Natural killer cell (primary cell): ENCODE results near the gene ASH1L. TPM values are rescaled to one million over a fixed set of nuclear protein-coding genes. Genes with fewer than 3 reads are reported as not detected.
"Not testable (repeated sequence)": the region's sequence is repeated elsewhere in the genome, so short reads cannot be mapped to it uniquely, and the experiment has no call there.

ENCODE experiments used
- ATAC-seq, 3 donors: fragments of 150-1000 bp in 2 of 3; fragments of 200-7000 bp in 1 of 3; cut with Tn5 transposase; 1 replicate in 1 of 3; 2 replicates in 2 of 3; pipeline ENCODE4 v1.10.0; 2021; ENCODE audit warnings: mild to moderate bottlenecking in 2 of 3, moderate library complexity in 2 of 3
- DNase-seq, 2 donors: peaks; one replicate each; pipeline versions ENCODE4 v3.0.0 to v3.0.0-alpha.2; 2013 to 2021; ENCODE audit warnings: mixed read lengths in 1 of 2
- H3K27ac ChIP-seq: one replicate; pipeline ENCODE4 v1.5.1; 2013; ENCODE audit warnings: mild to moderate bottlenecking, low read length
- H3K27me3 ChIP-seq: one replicate; pipeline ENCODE4 v1.6.1; 2013; ENCODE audit warnings: low read length; ENCODE audit not compliant: control insufficient read depth, insufficient read depth
- H3K36me3 ChIP-seq: one replicate; pipeline ENCODE4 v1.6.1; 2013; ENCODE audit warnings: low read length; ENCODE audit not compliant: control insufficient read depth, insufficient read depth
- H3K4me1 ChIP-seq: one replicate; pipeline ENCODE4 v1.6.1; 2013; ENCODE audit warnings: low read length; ENCODE audit not compliant: control insufficient read depth, insufficient read depth
- H3K4me3 ChIP-seq: one replicate; pipeline ENCODE4 v1.5.1; 2013; ENCODE audit warnings: low read length
- H3K9me3 ChIP-seq: one replicate; pipeline ENCODE4 v1.6.1; 2013; ENCODE audit warnings: low read length; ENCODE audit not compliant: control insufficient read depth, insufficient read depth
- H3K27ac Mint-ChIP-seq, 2 donors: one replicate each; pipeline ENCODE4 v1.8.0; 2022; ENCODE audit warnings: mild to moderate bottlenecking in 2 of 2, mixed read lengths in 2 of 2, moderate library complexity in 1 of 2
- H3K27me3 Mint-ChIP-seq, 2 donors: one replicate each; pipeline ENCODE4 v1.8.0; 2022; ENCODE audit warnings: low read depth in 2 of 2, mixed read lengths in 2 of 2
- H3K36me3 Mint-ChIP-seq: one replicate; pipeline ENCODE4 v1.8.0; 2022; ENCODE audit warnings: mixed read lengths
- H3K4me1 Mint-ChIP-seq, 2 donors: one replicate each; pipeline ENCODE4 v1.8.0; 2022; ENCODE audit warnings: mixed read lengths in 2 of 2
- H3K4me3 Mint-ChIP-seq: one replicate; pipeline ENCODE4 v1.8.0; 2022; ENCODE audit warnings: mild to moderate bottlenecking, moderate library complexity, mixed read lengths
- H3K9me3 Mint-ChIP-seq, 2 donors: one replicate each; pipeline ENCODE4 v1.8.0; 2022; ENCODE audit warnings: mixed read lengths in 2 of 2
- CTCF ChIP-seq: fragments of 200-600 bp; IDR thresholded peaks from one replicate; pipeline ENCODE4 v1.8.0; 2022; ENCODE audit warnings: antibody characterized with exemption
- WGBS: methylation state at CpG from one replicate; pipeline ENCODE4 v1.1.7; 2013; ENCODE audit warnings: missing lambda C conversion rate; ENCODE audit not compliant: insufficient coverage; 5-methylcytosine and 5-hydroxymethylcytosine counted together
- intact Hi-C: fragments of 100-400 bp; cut with micrococcal nuclease; formaldehyde crosslinking; loops from one replicate; pipeline ENCODE4 v1.14.2; 2022
- total RNA-seq, 4 donors: library from RNA; stranded (reverse); fragments of 120-200 nt in 1 of 4; gene quantifications; one replicate each; pipeline versions ENCODE4 v1.2.3 to v1.2.4, GENCODE V29; 2013 to 2022

ASH1L gene
- total RNA-seq, 3 donors from 2014 or later (not counting 1 experiment from before 2014, with no cell fraction given) = 82.2 to 99.5 (median 91.9) TPM

- H3K27me3 Mint-ChIP-seq = no peaks in the 10 kb centered on the region
- no peaks in the 10 kb centered on the region for H3K4me1 ChIP-seq
- H3K36me3 ChIP-seq = peaks cover 5% of the 10 kb centered on the region
- peaks cover 6 to 8% of the 10 kb centered on the region in 2 donors for H3K4me1 Mint-ChIP-seq
- no peak for ATAC-seq
- H3K27ac ChIP-seq = no peak overlapping the region
- WGBS = 100% methylated on average over 3 of the region's 3 CpGs
- H3K4me3 ChIP-seq = no peak overlapping the region
- no peaks in the 10 kb centered on the region for H3K9me3 ChIP-seq
- no peaks in the 10 kb centered on the region for H3K9me3 Mint-ChIP-seq
- no peak overlapping the region for H3K4me3 Mint-ChIP-seq
- intact Hi-C loops = no loop called here
- H3K27ac Mint-ChIP-seq = no peak overlapping the region
- no peak for TF ChIP-seq CTCF
- no peaks in the 10 kb centered on the region for H3K27me3 ChIP-seq
- H3K36me3 Mint-ChIP-seq = no peaks in the 10 kb centered on the region
- DNase-seq = no peak
These were observed 11.5 kb upstream of the ASH1L start for GRCh38 chr1:155574077-155574476.

GRCh38 chr1:155570593-155570990 is 8.0 kb upstream of the ASH1L start:
- TF ChIP-seq CTCF = no peak
- Histone ChIP-seq H3K36me3 (peaks cover 5% of the 10 kb centered on the region), H3K9me3 (no peaks in the 10 kb centered on the region), H3K4me1 (no peaks in the 10 kb centered on the region), H3K27me3 (no peaks in the 10 kb centered on the region), H3K27ac (no peak overlapping the region), H3K4me3 (no peak overlapping the region)
- intact Hi-C loops = no loop called here
- Mint-ChIP-seq H3K4me1 (peaks cover 6 to 8% of the 10 kb centered on the region in 2 donors), H3K9me3 (no peaks in the 10 kb centered on the region), H3K27me3 (no peaks in the 10 kb centered on the region), H3K36me3 (no peaks in the 10 kb centered on the region), H3K27ac (no peak overlapping the region), H3K4me3 (no peak overlapping the region)
- 67% methylated on average over 1 of the region's 4 CpGs for WGBS
- DNase-seq (no peak), ATAC-seq (no peak)

GRCh38 chr1:155569988-155570592 is 7.5 kb upstream of the ASH1L start:
- Histone ChIP-seq H3K36me3 (peaks cover 5% of the 10 kb centered on the region), H3K27me3 (no peaks in the 10 kb centered on the region), H3K27ac (no peak overlapping the region), H3K9me3 (no peaks in the 10 kb centered on the region), H3K4me3 (no peak overlapping the region), H3K4me1 (peaks cover under 1% of the 10 kb centered on the region)
- no peak overlapping the region for H3K4me3 Mint-ChIP-seq
- H3K9me3 Mint-ChIP-seq = no peaks in the 10 kb centered on the region
- H3K27me3 Mint-ChIP-seq = no peaks in the 10 kb centered on the region
- no peaks in the 10 kb centered on the region for H3K36me3 Mint-ChIP-seq
- 96% methylated on average over 5 of the region's 6 CpGs for WGBS
- intact Hi-C loops = no loop called here
- peak in 1 of 3 donors; percentile 83 for ATAC-seq
- TF ChIP-seq CTCF = no peak
- H3K4me1 Mint-ChIP-seq = peaks cover 6 to 8% of the 10 kb centered on the region in 2 donors
- DNase-seq = no peak
- H3K27ac Mint-ChIP-seq = no peak overlapping the region

- H3K4me1 Mint-ChIP-seq = peaks cover 31 to 43% of the 10 kb centered on the region in 2 donors
- peak overlapping the region; percentile 99 for H3K4me3 Mint-ChIP-seq
- H3K27ac Mint-ChIP-seq = peak overlapping the region; percentile 96 to 99
- WGBS = 0% methylated on average over 18 of the region's 19 CpGs
- peaks cover 23% of the 10 kb centered on the region for H3K4me1 ChIP-seq
- DNase-seq, H3K36me3 ChIP-seq, H3K9me3 ChIP-seq, H3K27me3 Mint-ChIP-seq, H3K9me3 Mint-ChIP-seq, H3K27me3 ChIP-seq, H3K36me3 Mint-ChIP-seq: not testable (repeated sequence)
- peak overlapping the region; percentile 99 for H3K27ac ChIP-seq
- ATAC-seq = peak; percentile 6 to 20 (median 9)
- peak overlapping the region; percentile 75 for H3K4me3 ChIP-seq
- intact Hi-C loops = loop anchor here (5.0 kb wide), 2 partner anchors 241 to 1006 kb away; partner anchors contain the start of genes RUSC1 and UBE2Q1
These were observed 897 bp upstream of the ASH1L start for GRCh38 chr1:155563377-155564022.

GRCh38 chr1:155561779-155562580 is 623 bp downstream of the ASH1L start:
- H3K36me3 ChIP-seq, H3K9me3 ChIP-seq, H3K36me3 Mint-ChIP-seq, H3K27me3 Mint-ChIP-seq, H3K9me3 Mint-ChIP-seq, H3K27me3 ChIP-seq: not testable (repeated sequence)
- peak; percentile 57 to 67 for DNase-seq
- Mint-ChIP-seq H3K4me3 (peak overlapping the region; percentile 99), H3K27ac (peak overlapping the region; percentile 96 to 99), H3K4me1 (peaks cover 31 to 51% of the 10 kb centered on the region in 2 donors)
- peaks cover 27% of the 10 kb centered on the region for H3K4me1 ChIP-seq
- peak; percentile 29 to 49 (median 36) for ATAC-seq
- peak overlapping the region; percentile 99 for H3K27ac ChIP-seq
- H3K4me3 ChIP-seq = peak overlapping the region; percentile 75
- WGBS = 0% methylated on average over 47 of the region's 56 CpGs
- intact Hi-C loops = loop anchor here (5.0 kb wide), 2 partner anchors 240 to 1005 kb away; partner anchors contain the start of genes RUSC1 and UBE2Q1
